GM18499 (cell line): ENCODE measurements around the gene CDK10.
"Not testable (repeated sequence)": the region's sequence is repeated elsewhere in the genome, so short reads cannot be mapped to it uniquely, and the experiment has no call there.

Experiments used
- ATAC-seq: cut with Tn5 transposase; IDR thresholded peaks from one replicate; pipeline ENCODE4 v1.9.1; 2021; ENCODE audit warnings: moderate number of reproducible peaks; ENCODE audit not compliant: insufficient read depth, unreplicated experiment

CDK10 gene

DNA sequence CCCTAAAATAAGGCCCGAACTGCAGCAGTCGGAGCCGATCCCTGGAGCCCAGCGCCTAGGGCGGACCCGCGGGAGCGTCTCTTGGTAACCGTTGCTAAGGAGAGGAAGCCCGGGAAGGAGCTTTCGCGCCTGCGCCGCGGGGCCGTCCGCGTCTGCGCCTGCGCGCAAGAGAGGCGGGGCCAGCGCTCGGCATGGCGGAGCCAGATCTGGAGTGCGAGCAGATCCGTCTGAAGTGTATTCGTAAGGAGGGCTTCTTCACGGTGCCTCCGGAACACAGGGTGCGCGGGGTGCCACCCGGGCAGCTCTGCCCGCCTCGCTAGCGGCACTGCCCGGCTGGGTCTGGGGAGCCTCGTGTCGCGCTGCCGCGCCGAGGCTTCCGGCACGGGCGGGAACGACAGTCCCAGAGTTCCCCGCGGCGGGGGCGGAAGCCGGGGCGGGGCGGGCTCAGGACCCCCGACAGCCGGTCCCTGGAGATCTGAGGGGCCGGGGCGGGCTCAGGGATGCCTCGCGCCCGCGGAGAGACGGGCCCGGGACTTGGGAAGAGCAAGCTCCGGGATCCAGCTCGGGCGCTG, at the start of gene CDK10:
Gene CDK10 (plus strand): TSS at position 170 of the 572 bp plus-strand sequence. CDS start 22 bp downstream, at position 192.
- peak; percentile 47 for ATAC-seq

DNA sequence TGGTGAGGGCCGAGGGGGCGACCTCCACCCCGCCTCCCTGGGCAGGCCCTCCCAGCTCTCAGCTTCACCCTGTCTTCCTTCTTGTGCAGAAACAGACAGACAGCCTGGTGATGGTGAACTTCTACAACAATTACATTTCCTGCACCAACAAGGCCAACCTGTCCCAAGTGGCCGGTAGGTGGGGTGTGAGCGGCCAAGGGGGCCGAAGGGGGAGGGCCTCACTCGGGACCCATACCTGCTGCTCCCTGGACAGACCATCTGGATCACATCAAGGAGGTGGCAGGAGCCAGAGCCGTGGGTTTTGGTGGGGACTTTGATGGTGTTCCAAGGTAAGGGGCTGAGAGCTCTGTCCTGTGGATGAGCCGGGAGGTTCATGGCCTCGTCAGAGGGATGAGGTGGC, 49.1 kb upstream of the CDK10 start:
- ATAC-seq, result no peak

GRCh38 chr16:89638455-89638854, 48.0 kb upstream of the CDK10 start:
- no peak for ATAC-seq

DNA sequence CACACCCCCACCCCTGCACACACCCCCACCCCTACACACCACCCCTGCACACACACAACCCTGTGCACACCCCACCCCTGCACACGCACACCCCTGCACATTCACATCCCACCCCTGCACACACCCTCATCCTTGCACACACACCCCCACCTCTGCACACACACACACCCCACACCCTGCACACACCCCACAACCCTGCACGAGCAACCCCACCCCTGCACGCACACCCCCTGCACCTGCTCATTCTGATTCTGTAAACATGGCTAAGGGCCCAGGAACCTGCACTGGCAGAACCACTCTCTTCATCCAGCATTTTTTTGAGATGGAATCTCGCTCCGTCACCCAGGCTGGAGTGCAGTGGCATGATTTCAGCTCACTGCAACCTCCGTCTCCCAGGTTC, 47.1 kb upstream of the CDK10 start:
- ATAC-seq, result no peak

- no peak for ATAC-seq
Observed at GRCh38 chr16:89641458-89642119, 44.9 kb upstream of the CDK10 start.

DNA sequence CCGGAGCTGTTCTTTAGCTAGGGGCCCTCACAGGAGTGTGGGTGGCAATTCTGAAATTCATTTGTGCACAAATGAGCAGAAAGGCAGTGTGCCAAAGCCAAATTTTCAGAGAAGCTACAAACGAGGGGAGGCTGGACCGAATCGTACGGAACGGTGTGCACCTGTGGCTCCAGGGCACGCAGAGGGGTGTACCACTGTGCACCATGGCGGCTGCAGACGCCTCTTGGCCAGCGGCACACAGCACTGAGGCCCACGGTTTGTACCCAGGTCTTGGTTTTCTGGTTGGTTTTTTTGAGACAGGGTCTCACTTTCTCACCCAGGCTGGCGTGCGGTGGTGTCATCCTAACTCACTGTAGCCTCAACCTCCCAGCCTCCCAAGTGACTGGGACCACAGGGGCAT, 43.9 kb upstream of the CDK10 start:
- ATAC-seq, result no peak

- no peak for ATAC-seq
Observed at GRCh38 chr16:89643769-89644300, 42.7 kb upstream of the CDK10 start.

GRCh38 chr16:89645122-89645521, 41.4 kb upstream of the CDK10 start:
- no peak for ATAC-seq

DNA sequence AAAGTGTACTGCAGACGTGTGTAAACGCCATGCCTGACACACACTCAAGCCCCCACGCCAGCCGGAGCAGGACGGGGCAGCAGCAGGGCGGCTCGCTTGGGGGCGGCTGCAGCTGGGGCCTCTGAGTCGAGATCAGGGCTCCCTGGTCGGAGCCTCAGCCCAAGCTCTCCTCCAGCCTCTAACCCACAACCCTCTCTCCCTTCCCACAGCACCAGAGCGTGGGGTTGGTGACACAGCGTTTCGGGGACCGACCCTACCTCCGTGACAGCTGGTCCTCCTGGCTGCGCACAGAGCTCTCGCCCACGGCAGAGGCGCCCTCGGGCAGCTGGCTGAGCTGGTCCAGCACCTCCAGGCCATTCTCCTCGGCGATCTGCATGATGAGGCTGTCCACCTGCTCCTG, 40.2 kb upstream of the CDK10 start:
- ATAC-seq, result no peak

GRCh38 chr16:89646906-89647305, 39.6 kb upstream of the CDK10 start:
- no peak for ATAC-seq

- ATAC-seq, result no peak
Observed at GRCh38 chr16:89651584-89651983, 34.9 kb upstream of the CDK10 start.

DNA sequence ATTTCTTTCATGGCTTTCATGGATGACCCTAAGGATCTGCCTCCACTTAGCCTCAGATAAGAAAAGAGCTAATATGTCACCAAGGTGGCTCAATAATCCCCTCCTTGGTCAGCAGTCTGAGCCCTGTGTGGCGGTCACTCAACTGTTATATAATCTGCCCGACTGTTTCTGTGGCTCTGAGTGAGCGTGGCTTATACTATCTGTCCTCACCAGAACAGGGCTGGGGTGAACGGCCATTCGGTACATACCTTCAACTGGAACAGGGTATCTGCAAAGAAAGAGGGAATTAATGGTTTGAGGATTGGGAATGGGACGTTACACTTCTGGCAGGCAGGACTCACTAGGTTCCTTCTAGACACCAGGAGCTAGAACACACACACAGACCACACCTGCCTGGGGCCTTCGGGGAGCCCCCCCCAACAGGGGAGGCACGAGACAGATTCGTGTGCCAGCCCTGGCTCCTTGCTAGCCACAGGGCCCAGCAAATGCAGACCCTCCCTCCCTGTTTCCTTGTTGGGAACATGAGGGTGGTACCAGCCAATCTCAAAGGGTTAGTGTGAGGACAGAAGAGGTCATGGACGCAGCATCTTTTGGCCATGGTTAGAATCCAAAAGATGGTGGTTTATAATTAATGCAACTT, 32.7 kb upstream of the CDK10 start:
- ATAC-seq, result no peak

- ATAC-seq, result no peak
Observed at GRCh38 chr16:89655062-89655643, 31.3 kb upstream of the CDK10 start.

DNA sequence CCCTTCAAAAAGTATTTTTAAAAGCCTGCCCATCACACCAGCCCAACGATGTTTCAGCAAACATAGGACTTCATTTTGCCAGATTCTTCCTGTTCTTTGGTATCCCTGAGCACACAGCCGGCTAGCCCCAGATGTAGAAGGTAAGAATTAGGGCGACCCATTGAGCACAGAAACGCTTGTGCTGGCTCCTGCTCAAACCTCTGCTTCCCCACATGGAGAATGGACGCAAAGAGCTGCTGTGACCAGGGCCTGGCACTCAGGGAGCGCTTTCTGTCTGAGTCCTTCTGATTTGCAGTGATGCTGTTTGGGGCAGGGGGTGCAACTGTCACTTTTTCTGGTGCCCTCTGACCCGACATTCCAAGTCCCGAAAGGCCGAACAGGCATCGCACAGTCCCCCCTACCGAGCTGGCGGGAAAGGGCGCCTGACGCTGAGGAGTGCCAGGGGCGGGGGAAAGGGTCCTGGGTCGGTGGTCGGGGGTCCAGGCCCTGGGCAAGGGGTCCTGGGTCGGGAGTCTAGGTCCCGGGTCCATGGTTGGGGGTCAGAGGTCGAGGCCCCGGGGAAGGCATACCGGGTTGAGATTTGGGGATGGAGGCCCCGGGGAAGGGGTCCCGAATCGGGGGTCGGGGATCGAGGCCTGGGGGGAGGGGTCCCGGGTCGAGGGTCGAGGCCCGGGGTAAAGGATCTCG, 29.9 kb upstream of the CDK10 start:
- ATAC-seq, result no peak

- ATAC-seq, result peak; percentile 66
Observed at GRCh38 chr16:89657442-89658220, 28.9 kb upstream of the CDK10 start, which contains the start of the genes CHMP1A and SPATA33. Gene CHMP1A (minus strand): TSS chr16:89657708. CDS start chr16:89657588, 120 bp downstream. Gene SPATA33 (plus strand): TSS chr16:89657836. CDS start chr16:89657912, 76 bp downstream.

GRCh38 chr16:89658221-89658879, 28.1 kb upstream of the CDK10 start:
- ATAC-seq, result no peak

DNA sequence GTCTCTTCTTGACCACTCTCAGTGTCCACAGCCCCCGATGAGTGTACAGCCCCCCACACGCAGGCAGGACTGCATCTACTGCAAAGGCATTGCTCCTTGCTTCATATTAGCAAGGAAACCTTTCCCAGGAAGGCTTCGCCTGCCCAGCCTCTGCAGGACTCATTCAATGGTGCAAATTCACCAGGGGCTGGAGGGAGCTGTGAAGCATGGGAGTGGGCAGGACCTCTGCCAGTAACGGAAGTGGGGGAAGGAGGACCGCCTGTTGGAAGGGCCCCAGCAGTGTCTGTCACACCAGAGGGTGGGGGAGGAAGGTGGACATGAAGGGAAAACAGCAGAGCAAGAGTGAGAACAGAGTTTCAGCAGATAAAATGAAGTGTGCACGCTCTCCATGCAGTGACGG, 26.3 kb upstream of the CDK10 start:
- no peak for ATAC-seq

GRCh38 chr16:89661215-89661614, 25.3 kb upstream of the CDK10 start:
- no peak for ATAC-seq

- ATAC-seq, result not testable (repeated sequence)
Observed at GRCh38 chr16:89664238-89664637, 22.3 kb upstream of the CDK10 start.
